Kidney (tissue), 14 donors: ENCODE data around the gene INPP5D. TPM values are rescaled to one million over a fixed set of nuclear protein-coding genes. Genes with fewer than 3 reads are reported as not detected.

Source experiments
- DNase-seq, 5 donors: peaks; one replicate each; pipeline ENCODE4 v3.0.0-alpha.2; 2013 to 2020
- FAIRE-seq: peaks from 2 replicates; lab custom pipeline; 2012; peaks lifted over from hg19 to GRCh38; lab: Jason Lieb, UNC
- H3K27ac ChIP-seq, 2 donors: one replicate each; pipeline ENCODE4 v1.7.0; 2013; ENCODE audit warnings: low read depth in 2 of 2, low read length in 2 of 2, inconsistent platforms in 1 of 2
- H3K27me3 ChIP-seq: one replicate; pipeline ENCODE4 v1.7.1; 2013; ENCODE audit warnings: low read length, inconsistent platforms; ENCODE audit not compliant: control insufficient read depth, insufficient read depth
- H3K36me3 ChIP-seq, 3 donors: one replicate each; pipeline versions ENCODE4 v1.7.0 to v1.7.1; 2013; ENCODE audit warnings: low read length in 3 of 3, control low read depth in 1 of 3, inconsistent platforms in 1 of 3; ENCODE audit not compliant: insufficient read depth in 3 of 3, control insufficient read depth in 2 of 3
- H3K4me1 ChIP-seq, 3 donors: one replicate each; pipeline versions ENCODE4 v1.7.0 to v1.7.1; 2013; ENCODE audit warnings: low read length in 3 of 3, inconsistent platforms in 1 of 3, low read depth in 1 of 3; ENCODE audit not compliant: control insufficient read depth in 2 of 3, insufficient read depth in 2 of 3
- H3K4me3 ChIP-seq, 3 donors: one replicate each; pipeline versions ENCODE4 v1.7.0 to v1.8.1; 2013; ENCODE audit warnings: low read length in 3 of 3, control low read depth in 1 of 3, inconsistent platforms in 1 of 3
- H3K9ac ChIP-seq, 3 donors: one replicate each; pipeline versions ENCODE4 v1.7.0 to v1.7.1; 2013; ENCODE audit warnings: low read length in 3 of 3, control low read depth in 1 of 3, inconsistent platforms in 1 of 3
- H3K9me3 ChIP-seq, 3 donors: one replicate each; pipeline versions ENCODE4 v1.7.0 to v1.7.1; 2013; ENCODE audit warnings: low read length in 3 of 3, control low read depth in 1 of 3, inconsistent platforms in 1 of 3; ENCODE audit not compliant: control insufficient read depth in 2 of 3, insufficient read depth in 1 of 3
- intact Hi-C: fragments of 100-400 bp; cut with DNase I; formaldehyde crosslinking; loops from one replicate; pipeline ENCODE4 v1.11.1; 2022
- polyA plus RNA-seq: library from polyadenylated mRNA; stranded (reverse); fragments of 350-450 nt; fragmentation: Illumina TruSeq; extraction: RNeasy Lipid Tissue Mini Kit (QIAGEN cat#74804); gene quantifications from one replicate; pipeline ENCODE4 v1.2.3, GENCODE V29; 2014; ENCODE audit warnings: low read depth, low replicate concordance; ENCODE audit not compliant: insufficient read depth
- total RNA-seq: library from RNA; stranded (reverse); fragmentation: NEBNext Ultra II Directional; extraction: Animal tissue kit (Norgen Biotek cat#: 25700); gene quantifications from one replicate; pipeline ENCODE4 v1.2.1, GENCODE V29; 2021
- TF ChIP-seq, protein P1 (sequence below): IDR thresholded peaks from 3 replicates; pipeline ENCODE4 v1.5.1; 2012; ENCODE audit warnings: mild to moderate bottlenecking, moderate library complexity, borderline replicate concordance; ENCODE audit not compliant: insufficient read depth; ENCODE audit errors: extremely low read depth
- donor health status: control.
- donor health status: control.
- donor health status: control.
- donor health status: control.
- donor health status: control.
- donor health status: DM: yes; HTN: yes; CAD: no.
- donor health status: Normal renal cell carcinoma (clear cell type).

The INPP5D gene
- total and polyA plus RNA-seq, 2 donors from 2014 or later, result 2.6 to 29.6 TPM

DNA sequence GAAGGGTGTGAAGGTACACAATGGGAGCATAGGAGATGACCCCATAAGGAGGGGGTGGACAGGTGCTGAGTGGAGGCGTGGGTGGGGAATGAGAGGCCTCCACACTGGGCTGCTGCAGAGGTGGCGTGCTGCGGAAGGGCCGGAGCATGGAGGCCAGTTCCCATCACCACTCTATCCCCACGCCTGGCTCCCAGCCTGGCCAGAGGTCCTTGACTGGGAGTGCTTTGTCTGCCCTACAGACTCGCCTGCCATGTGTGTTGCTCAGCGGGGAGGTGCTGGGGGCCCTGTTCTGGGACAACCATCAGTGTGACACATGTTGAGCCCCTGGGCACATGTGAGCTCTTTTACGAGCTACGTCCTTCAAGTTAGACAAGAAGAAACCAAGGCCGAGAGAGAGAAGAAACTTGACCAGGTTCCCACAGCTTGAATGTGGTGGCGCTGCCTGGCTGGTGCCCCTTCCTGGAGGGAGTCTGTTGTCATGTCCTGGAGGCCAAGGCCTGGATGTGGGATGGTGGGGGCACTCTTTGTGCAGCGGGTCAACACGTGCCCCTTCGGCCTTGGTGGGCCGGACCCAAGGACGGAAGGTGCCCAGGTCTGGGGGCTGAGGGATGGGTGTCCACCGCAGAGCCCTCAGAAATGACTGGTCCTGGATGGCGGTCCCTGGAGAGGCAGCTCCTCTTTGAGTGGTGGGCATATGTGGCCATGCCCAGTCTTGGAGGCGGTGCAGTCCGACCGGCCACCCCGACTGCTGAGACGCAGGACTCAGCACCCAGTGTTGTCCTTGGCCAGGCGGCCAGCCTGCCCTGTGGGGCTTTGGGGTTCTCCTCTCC is 1.2 kb upstream of the INPP5D start:
- no peak overlapping the region for H3K4me3 ChIP-seq
- TF ChIP-seq, protein P1, sequence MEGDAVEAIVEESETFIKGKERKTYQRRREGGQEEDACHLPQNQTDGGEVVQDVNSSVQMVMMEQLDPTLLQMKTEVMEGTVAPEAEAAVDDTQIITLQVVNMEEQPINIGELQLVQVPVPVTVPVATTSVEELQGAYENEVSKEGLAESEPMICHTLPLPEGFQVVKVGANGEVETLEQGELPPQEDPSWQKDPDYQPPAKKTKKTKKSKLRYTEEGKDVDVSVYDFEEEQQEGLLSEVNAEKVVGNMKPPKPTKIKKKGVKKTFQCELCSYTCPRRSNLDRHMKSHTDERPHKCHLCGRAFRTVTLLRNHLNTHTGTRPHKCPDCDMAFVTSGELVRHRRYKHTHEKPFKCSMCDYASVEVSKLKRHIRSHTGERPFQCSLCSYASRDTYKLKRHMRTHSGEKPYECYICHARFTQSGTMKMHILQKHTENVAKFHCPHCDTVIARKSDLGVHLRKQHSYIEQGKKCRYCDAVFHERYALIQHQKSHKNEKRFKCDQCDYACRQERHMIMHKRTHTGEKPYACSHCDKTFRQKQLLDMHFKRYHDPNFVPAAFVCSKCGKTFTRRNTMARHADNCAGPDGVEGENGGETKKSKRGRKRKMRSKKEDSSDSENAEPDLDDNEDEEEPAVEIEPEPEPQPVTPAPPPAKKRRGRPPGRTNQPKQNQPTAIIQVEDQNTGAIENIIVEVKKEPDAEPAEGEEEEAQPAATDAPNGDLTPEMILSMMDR, result no peak
- no peak for FAIRE-seq
- no peaks in the 10 kb centered on the region for H3K27me3 ChIP-seq
- intact Hi-C loops, result no loop called here
- no peaks in the 10 kb centered on the region for H3K9me3 ChIP-seq
- no peak overlapping the region for H3K9ac ChIP-seq
- peak overlapping the region in 1 of 2 donors; percentile 74 for H3K27ac ChIP-seq
- H3K4me1 ChIP-seq, result peaks cover 0 to 18% (median 0%) of the 10 kb centered on the region in 3 donors
- DNase-seq, result no peak
- no peaks in the 10 kb centered on the region for H3K36me3 ChIP-seq

DNA sequence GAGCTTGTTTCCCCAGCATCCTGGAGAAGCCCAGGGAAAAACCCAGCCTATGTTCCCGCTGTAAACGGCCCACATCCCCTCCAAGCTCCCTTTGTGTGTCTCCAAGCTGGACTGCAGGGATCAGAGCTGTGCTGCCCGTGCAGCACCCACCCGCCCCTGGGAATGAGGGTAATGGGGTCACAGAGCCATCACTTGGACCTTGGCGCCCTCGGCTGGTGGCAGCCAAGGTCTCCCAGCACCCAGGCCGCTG is 670 bp upstream of the INPP5D start:
- Histone ChIP-seq H3K4me1 (peaks cover 0 to 16% (median 0%) of the 10 kb centered on the region in 3 donors), H3K27ac (peak overlapping the region; percentile 74 to 80), H3K9ac (no peak overlapping the region), H3K36me3 (no peaks in the 10 kb centered on the region), H3K27me3 (no peaks in the 10 kb centered on the region), H3K4me3 (no peak overlapping the region), H3K9me3 (no peaks in the 10 kb centered on the region)
- intact Hi-C loops, result no loop called here
- DNase-seq (no peak), FAIRE-seq (no peak)
- TF ChIP-seq, protein P1, result no peak

DNA sequence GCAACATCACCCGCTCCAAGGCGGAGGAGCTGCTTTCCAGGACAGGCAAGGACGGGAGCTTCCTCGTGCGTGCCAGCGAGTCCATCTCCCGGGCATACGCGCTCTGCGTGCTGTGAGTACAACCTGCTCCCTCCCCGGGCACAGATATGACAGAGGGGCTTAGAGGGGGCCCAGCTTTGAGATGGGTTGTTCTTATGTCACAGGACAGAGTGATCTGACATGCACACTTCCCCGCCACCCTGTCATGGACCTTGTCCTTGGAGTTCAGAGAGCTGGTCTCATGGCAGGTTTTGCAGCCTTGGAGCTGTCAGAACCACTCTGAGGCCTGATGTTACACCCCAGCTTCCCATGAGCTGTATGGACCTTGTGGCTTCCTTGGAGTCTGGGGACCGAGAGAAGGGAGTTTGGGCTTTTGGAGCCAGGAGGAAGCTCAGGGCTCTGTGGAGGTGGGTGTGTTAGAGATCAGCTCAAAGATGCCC is 398 bp downstream of the INPP5D start:
- FAIRE-seq (no peak), DNase-seq (no peak)
- H3K27ac ChIP-seq, result peak overlapping the region in 1 of 2 donors; percentile 80
- intact Hi-C loops, result no loop called here
- peaks cover 0 to 16% (median 0%) of the 10 kb centered on the region in 3 donors for H3K4me1 ChIP-seq
- no peaks in the 10 kb centered on the region for H3K27me3 ChIP-seq
- no peaks in the 10 kb centered on the region for H3K9me3 ChIP-seq
- TF ChIP-seq, protein P1, result no peak
- H3K9ac ChIP-seq, result peak overlapping the region in 1 of 3 donors; percentile 53
- H3K36me3 ChIP-seq, result no peaks in the 10 kb centered on the region
- peak overlapping the region; percentile 37 to 62 (median 52) for H3K4me3 ChIP-seq
